Calu3 (cell line): ENCODE results near the gene ART3. TPM values are rescaled to one million over a fixed set of nuclear protein-coding genes. Genes with fewer than 3 reads are reported as not detected.

ENCODE experiments used
- BruUV-seq: library from RNA; stranded (reverse); fragments of 400-500 nt; replicated peaks from 2 replicates; lab custom pipeline; 2021; lab: Mats Ljungman, UMichigan
- CTCF ChIA-PET: fragments of 300-600 bp; sonication (Branson Sonifier 250); formaldehyde crosslinking; loops from one replicate; lab custom pipeline; 2022; ENCODE audit warnings: antibody characterized with exemption; lab: Charles Lee
- DNase-seq: peaks from one replicate; pipeline ENCODE4 v3.0.0; 2022
- H3K27ac Mint-ChIP-seq: one replicate; pipeline ENCODE4 v1.8.0; 2022; ENCODE audit warnings: mixed read lengths; ENCODE audit not compliant: unreplicated experiment
- H3K27me3 Mint-ChIP-seq: one replicate; pipeline ENCODE4 v1.8.0; 2022; ENCODE audit warnings: mixed read lengths; ENCODE audit not compliant: unreplicated experiment
- H3K36me3 Mint-ChIP-seq: one replicate; pipeline ENCODE4 v1.8.0; 2022; ENCODE audit warnings: mild to moderate bottlenecking, moderate library complexity, mixed read lengths; ENCODE audit not compliant: insufficient read depth, unreplicated experiment
- H3K4me1 Mint-ChIP-seq: one replicate; pipeline ENCODE4 v1.8.0; 2022; ENCODE audit warnings: mild to moderate bottlenecking, low read depth, mixed read lengths; ENCODE audit not compliant: unreplicated experiment
- H3K4me3 Mint-ChIP-seq: one replicate; pipeline ENCODE4 v1.8.0; 2022; ENCODE audit warnings: mild to moderate bottlenecking, low read depth, moderate library complexity, mixed read lengths; ENCODE audit not compliant: unreplicated experiment
- H3K9me3 Mint-ChIP-seq: one replicate; pipeline ENCODE4 v1.8.0; 2022; ENCODE audit warnings: low read depth, mixed read lengths; ENCODE audit not compliant: unreplicated experiment
- intact Hi-C: fragments of 100-400 bp; cut with micrococcal nuclease; formaldehyde crosslinking; loops from one replicate; pipeline ENCODE4 v1.10.0; 2022; ENCODE audit not compliant: unreplicated experiment
- total RNA-seq: library from RNA; stranded (reverse); gene quantifications from 2 replicates; pipeline ENCODE4 v1.2.3, GENCODE V29; 2022
- TF ChIP-seq, protein P1 (sequence below): fragments of 200-600 bp; IDR thresholded peaks from one replicate; pipeline ENCODE4 v1.8.0; 2022; ENCODE audit warnings: antibody characterized with exemption; ENCODE audit not compliant: unreplicated experiment

Gene ART3
- total RNA-seq, 1 experiment from 2014 or later, result 1.7 TPM

DNA sequence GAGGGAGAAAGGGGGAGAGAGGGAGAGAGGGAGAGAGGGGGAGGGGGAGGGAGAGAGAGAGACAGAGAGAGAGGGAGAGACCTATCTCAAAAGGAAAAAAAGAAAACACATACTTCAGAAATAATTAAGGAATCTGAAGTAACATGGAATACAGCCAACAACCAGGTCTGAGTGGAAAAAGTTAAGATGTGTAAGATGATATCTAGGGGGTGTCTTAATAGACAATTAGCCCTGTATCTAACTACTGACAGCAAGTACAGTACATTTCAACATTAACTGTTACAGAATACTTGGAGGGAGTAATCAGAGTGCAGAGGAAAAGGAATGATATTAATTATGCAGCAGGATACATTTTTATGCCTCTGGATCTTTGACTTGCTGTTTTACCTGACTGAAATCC, 51.3 kb downstream of the ART3 start:
- no TSS peak for BruUV-seq
- DNase-seq, result no peak
- no peaks in the 10 kb centered on the region for H3K9me3 Mint-ChIP-seq
- H3K27me3 Mint-ChIP-seq, result no peaks in the 10 kb centered on the region
- CTCF ChIA-PET, result no interaction called here
- intact Hi-C loops, result no loop called here
- H3K4me3 Mint-ChIP-seq, result no peak overlapping the region
- TF ChIP-seq, protein P1, sequence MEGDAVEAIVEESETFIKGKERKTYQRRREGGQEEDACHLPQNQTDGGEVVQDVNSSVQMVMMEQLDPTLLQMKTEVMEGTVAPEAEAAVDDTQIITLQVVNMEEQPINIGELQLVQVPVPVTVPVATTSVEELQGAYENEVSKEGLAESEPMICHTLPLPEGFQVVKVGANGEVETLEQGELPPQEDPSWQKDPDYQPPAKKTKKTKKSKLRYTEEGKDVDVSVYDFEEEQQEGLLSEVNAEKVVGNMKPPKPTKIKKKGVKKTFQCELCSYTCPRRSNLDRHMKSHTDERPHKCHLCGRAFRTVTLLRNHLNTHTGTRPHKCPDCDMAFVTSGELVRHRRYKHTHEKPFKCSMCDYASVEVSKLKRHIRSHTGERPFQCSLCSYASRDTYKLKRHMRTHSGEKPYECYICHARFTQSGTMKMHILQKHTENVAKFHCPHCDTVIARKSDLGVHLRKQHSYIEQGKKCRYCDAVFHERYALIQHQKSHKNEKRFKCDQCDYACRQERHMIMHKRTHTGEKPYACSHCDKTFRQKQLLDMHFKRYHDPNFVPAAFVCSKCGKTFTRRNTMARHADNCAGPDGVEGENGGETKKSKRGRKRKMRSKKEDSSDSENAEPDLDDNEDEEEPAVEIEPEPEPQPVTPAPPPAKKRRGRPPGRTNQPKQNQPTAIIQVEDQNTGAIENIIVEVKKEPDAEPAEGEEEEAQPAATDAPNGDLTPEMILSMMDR, result no peak
- H3K27ac Mint-ChIP-seq, result no peak overlapping the region
- peaks cover 14% of the 10 kb centered on the region for H3K36me3 Mint-ChIP-seq
- H3K4me1 Mint-ChIP-seq, result no peaks in the 10 kb centered on the region

- TF ChIP-seq, protein P1, result no peak
- CTCF ChIA-PET, result interaction anchor here (0.6 kb wide), 1 partner anchor 643 kb away, joined by 3 read pairs; no protein-coding TSS in a partner anchor
- no peak overlapping the region for H3K4me3 Mint-ChIP-seq
- no peaks in the 10 kb centered on the region for H3K9me3 Mint-ChIP-seq
- H3K4me1 Mint-ChIP-seq, result no peaks in the 10 kb centered on the region
- peaks cover 14% of the 10 kb centered on the region for H3K36me3 Mint-ChIP-seq
- no TSS peak for BruUV-seq
- intact Hi-C loops, result no loop called here
- no peaks in the 10 kb centered on the region for H3K27me3 Mint-ChIP-seq
- H3K27ac Mint-ChIP-seq, result no peak overlapping the region
- DNase-seq, result no peak
Measured at GRCh38 chr4:76127754-76128153, 53.2 kb downstream of the ART3 start.

DNA sequence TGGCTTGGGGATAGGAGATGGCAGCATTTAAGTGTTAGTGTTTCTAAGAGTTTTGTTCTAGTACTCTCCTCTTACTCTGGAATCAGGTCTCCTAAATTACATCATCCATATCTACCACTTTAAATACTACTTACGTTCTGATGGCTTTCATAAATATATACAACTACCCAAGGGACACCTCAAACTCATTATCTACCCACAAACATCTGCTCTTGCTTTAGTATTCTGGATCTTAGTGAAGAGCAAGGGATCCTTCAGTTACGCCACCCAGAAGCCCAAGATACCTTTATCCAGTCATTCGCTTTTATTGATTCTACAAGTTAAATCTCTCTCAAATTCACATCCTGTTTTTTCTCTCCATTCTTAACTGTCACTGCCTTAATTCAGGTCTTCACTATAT, 66.7 kb downstream of the ART3 start:
- no TSS peak for BruUV-seq
- H3K4me1 Mint-ChIP-seq, result no peaks in the 10 kb centered on the region
- no peak overlapping the region for H3K27ac Mint-ChIP-seq
- CTCF ChIA-PET, result no interaction called here
- H3K4me3 Mint-ChIP-seq, result no peak overlapping the region
- H3K9me3 Mint-ChIP-seq, result no peaks in the 10 kb centered on the region
- intact Hi-C loops, result no loop called here
- no peaks in the 10 kb centered on the region for H3K27me3 Mint-ChIP-seq
- peaks cover 31% of the 10 kb centered on the region for H3K36me3 Mint-ChIP-seq
- TF ChIP-seq, protein P1, result no peak
- DNase-seq, result no peak

- no peak overlapping the region for H3K4me3 Mint-ChIP-seq
- H3K27me3 Mint-ChIP-seq, result no peaks in the 10 kb centered on the region
- H3K27ac Mint-ChIP-seq, result no peak overlapping the region
- no TSS peak for BruUV-seq
- no peak for DNase-seq
- peaks cover 10% of the 10 kb centered on the region for H3K4me1 Mint-ChIP-seq
- no peaks in the 10 kb centered on the region for H3K9me3 Mint-ChIP-seq
- CTCF ChIA-PET, result no interaction called here
- intact Hi-C loops, result no loop called here
- TF ChIP-seq, protein P1, result no peak
- peaks cover 45% of the 10 kb centered on the region for H3K36me3 Mint-ChIP-seq
Measured at GRCh38 chr4:76144546-76144945, 70.0 kb downstream of the ART3 start.
